GM21526 (cell line): ENCODE data around the gene INCA1.
A peak's percentile ranks its signal among the peaks of the same experiment; 100 is the strongest.

Source experiments
- ATAC-seq: cut with Tn5 transposase; IDR thresholded peaks from one replicate; pipeline ENCODE4 v1.9.1; 2021; ENCODE audit warnings: moderate library complexity; ENCODE audit not compliant: unreplicated experiment, low FRiP score

INCA1 gene

GRCh38 chr17:4950075-4950745 lies 47.1 kb downstream of the INCA1 start:
- ATAC-seq, result no peak

DNA sequence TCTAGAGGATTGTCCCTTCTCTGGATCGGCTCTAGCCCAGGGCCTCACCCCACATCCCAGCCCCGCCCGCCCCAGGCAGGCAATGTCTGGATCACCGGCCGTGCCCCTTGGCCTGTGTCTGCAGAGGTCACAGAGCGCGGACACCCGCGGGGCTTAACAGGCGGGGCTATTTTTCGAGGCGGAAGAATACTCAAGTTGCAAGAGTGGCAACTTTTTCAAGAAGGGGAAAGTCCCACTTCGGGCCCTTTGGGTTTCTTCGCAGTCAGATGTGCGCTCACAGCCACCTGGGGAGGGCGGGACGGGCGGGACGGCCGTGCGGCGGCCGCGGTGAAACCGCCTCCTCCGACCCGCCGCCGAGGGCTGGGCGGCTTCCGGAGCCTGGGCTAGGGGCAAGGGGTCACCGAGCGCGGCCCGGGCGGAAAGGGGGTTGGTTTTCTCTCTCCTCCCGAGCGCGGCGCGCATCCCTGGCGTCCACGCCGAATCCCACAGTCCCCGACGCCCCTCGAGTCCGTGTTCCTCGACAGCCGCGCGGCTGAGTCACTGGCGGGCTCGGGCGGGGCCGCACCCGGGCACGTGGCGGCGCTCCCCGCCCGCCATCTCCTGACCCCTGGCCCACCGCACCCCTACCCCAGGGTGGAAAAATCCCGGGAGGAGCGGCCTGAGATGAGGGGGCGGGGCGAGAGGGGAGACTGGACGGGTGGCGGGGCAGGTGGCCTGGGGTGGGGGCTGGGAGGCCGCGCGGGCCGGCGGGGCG lies 47.8 kb downstream of the INCA1 start:
- peak; percentile 32 for ATAC-seq

GRCh38 chr17:4948931-4949320 lies 48.4 kb downstream of the INCA1 start:
- peak; percentile 31 for ATAC-seq

- no peak for ATAC-seq
These were observed 49.0 kb downstream of the INCA1 start, which contains the start of gene PFN1 for GRCh38 chr17:4948166-4948930. Gene PFN1 (minus strand): TSS chr17:4948530. CDS start chr17:4948394, 136 bp downstream.

DNA sequence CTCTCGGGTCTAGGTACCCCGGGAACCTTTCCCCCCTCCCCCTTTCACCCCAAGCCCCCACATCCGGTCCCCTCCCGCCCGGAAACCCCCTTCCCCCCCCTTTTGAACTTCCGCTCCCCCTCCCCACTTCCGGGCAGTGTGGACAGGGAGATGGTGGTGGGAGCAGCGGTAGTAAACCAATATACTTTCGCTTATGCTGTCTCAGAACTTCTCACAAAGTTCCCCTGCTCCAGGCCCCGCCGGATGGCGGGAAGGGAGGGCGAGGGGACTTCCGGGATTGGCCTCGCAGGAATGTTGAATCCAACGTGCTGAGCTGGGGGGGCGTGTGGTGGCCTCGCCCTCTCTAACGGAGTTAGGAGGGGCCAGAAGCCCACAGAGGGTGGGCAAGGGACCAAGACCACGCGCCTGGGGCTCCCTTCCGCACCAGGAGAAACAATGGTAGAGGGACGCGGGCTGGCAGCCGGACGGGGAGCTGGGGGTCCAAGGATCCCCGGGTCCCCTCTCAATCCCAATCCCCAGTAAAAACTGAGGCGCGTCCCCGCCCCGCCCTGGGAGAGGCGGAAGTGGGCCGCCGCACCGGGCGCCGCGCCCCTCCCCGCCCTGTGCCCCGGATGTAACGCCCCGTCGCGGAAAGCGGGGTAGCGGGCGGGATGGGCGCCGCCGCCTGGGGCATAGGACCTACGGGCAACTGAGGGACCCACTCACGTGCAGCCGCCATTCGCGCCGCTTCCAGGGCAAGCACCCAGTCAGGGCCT lies 49.7 kb downstream of the INCA1 start:
- ATAC-seq, result no peak

DNA sequence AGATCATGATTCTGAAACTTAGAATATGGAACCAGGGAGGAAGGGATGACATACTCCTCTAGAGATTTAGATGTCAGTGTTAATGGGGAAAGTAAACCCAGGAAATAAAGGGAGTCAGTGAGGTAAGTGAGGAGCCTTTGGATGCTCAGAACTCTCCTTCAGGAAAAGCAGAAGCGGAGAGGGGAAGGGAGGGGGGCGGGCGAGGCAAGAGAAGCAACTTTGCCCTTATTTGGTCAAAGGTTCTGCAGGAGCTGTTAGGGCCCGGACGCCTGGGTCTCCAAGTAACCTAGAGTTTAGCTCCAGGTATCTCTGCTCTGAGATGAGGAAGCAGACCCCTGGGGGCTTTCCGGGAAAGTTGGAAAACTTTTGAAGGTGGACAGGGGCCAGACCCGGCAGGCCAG lies 50.3 kb downstream of the INCA1 start:
- no peak for ATAC-seq

DNA sequence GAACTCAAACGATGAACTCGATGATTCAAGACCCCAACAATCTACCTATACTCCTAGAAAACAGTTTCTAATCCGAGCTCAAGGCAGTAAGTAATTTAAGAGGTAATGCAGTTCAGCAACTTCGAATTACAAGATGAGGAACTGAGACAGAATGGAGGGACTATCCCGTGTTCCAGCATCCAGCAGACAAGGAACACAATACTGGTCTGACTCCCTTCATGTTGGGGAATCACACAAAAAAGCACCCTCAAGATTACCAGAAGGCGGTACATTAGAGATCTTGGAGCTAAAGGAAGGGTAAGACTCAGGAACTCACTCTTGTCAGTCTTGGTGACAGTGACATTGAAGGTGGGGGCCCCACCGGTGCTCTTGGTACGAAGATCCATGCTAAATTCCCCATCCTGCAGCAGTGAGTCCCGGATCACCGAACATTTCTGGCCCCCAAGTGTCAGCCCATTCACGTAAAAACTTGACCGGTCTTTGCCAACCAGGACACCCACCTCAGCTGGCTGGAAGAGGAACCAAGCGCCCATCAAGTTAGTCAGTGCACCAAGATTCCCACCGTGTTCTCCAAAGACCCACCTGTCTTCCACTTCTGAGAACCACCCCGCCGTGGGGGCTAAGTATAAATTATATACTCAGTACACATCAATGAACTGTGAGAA lies 50.9 kb downstream of the INCA1 start:
- ATAC-seq, result no peak

DNA sequence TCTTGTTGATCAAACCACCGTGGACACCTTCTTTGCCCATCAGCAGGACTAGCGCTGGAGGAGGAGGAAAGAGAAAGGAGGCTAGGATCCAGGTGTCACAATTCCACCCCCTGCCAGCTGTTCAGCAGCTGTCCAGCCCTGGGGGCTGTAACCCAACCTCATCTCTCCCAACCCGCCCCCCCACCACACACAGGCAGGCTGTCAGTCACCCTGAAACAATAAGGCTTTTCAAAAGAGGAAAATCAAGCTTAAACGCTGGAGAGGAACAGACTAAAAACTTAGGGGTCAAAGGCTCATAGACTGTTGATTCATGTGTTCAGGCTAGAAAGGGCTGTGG lies 51.4 kb downstream of the INCA1 start:
- no peak for ATAC-seq

DNA sequence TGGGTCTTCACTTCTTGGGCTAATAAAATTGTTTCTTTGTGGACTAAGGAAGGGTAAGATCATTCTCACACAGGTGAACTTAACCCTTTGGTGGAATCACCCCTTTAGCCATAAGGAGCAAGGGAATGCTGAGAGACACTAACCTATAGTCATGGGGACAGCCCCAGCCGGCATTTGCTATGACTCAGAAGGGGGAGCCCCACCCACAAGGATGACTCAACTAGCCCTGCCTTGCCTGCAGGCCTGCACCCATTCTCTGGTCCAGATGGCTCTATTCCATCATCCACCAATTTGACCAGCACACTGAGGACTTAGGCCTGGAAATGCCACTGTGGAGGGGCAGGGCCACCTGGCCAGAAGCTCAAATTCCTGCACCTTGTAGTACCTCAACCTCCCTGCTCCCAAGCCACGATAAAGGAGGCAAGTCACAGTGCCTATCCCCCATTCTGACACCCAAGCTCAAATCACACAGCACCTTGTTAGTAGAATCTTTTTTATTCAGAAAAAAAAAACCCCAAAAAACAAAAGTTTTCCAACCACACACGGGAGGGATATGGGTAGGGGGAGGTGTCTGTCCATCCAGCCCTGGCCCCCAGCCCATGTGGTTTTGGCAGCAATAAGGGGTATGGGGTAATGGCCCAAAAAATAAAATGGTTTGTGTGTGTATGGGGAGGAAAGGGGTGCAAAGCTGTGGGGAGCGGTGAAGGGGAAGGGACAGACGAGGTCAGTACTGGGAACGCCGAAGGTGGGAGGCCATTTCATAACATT lies 52.0 kb downstream of the INCA1 start:
- no peak for ATAC-seq

DNA sequence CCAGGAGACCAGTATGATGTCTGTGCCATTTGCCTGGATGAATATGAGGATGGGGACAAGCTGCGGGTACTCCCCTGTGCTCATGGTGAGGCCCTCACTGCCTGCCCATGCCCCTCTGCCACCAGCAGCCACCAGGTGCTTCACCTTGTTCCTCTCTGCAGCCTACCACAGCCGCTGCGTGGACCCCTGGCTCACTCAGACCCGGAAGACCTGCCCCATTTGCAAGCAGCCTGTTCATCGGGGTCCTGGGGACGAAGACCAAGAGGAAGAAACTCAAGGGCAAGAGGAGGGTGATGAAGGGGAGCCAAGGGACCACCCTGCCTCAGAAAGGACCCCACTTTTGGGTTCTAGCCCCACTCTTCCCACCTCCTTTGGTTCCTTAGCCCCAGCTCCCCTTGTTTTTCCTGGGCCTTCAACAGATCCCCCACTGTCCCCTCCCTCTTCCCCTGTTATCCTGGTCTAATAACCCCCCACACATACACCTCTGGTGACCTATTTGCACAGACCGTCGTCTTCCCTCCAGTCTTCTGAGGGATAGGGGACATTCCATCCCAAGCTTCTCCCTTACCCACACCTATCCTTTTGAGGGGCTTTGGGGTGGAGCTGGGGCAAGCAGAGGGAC lies 52.7 kb downstream of the INCA1 start:
- ATAC-seq, result no peak

- ATAC-seq, result no peak
These were observed 53.2 kb downstream of the INCA1 start for GRCh38 chr17:4944163-4944553.

GRCh38 chr17:4942760-4943508 lies 54.4 kb downstream of the INCA1 start:
- ATAC-seq, result no peak

GRCh38 chr17:4941319-4941610 lies 56.1 kb downstream of the INCA1 start:
- ATAC-seq, result no peak

GRCh38 chr17:4940555-4941318 lies 56.6 kb downstream of the INCA1 start:
- peak; percentile 5 for ATAC-seq

- peak; percentile 59 for ATAC-seq
These were observed 57.3 kb downstream of the INCA1 start, which contains the start of the genes RNF167 and SLC25A11 for GRCh38 chr17:4939796-4940554. Gene RNF167 (plus strand): TSS chr17:4940268. CDS start chr17:4940910, 642 bp downstream. Gene SLC25A11 (minus strand): TSS chr17:4940046. CDS start chr17:4939910, 136 bp downstream.

GRCh38 chr17:4939546-4939795 lies 57.9 kb downstream of the INCA1 start:
- peak; percentile 11 for ATAC-seq
